MM.1S (cell line): ENCODE data around the gene TULP4.

ENCODE experiments used
- CTCF ChIP-seq: fragments of 300-600 bp; sonication (generic); IDR thresholded peaks from 2 replicates; pipeline ENCODE4 v1.5.1; 2016; ENCODE audit warnings: antibody characterized with exemption, low read length, mixed read lengths
- EZH2phosphoT487 ChIP-seq: fragments of 300-600 bp; sonication (generic); IDR thresholded peaks from 2 replicates; pipeline ENCODE4 v1.6.1; 2018; ENCODE audit warnings: antibody characterized with exemption, low read length

GRCh38 chr6:158361961-158362669, 49.9 kb downstream of the TULP4 start:
- TF ChIP-seq CTCF = no peak
- TF ChIP-seq EZH2phosphoT487 = no peak
